GM21717 (cell line): Measurements from ENCODE around the gene MRPS23.

ENCODE experiments used
- ATAC-seq: cut with Tn5 transposase; IDR thresholded peaks from one replicate; pipeline ENCODE4 v1.9.1; 2021; ENCODE audit warnings: mild to moderate bottlenecking, moderate library complexity; ENCODE audit not compliant: unreplicated experiment

Gene MRPS23

DNA sequence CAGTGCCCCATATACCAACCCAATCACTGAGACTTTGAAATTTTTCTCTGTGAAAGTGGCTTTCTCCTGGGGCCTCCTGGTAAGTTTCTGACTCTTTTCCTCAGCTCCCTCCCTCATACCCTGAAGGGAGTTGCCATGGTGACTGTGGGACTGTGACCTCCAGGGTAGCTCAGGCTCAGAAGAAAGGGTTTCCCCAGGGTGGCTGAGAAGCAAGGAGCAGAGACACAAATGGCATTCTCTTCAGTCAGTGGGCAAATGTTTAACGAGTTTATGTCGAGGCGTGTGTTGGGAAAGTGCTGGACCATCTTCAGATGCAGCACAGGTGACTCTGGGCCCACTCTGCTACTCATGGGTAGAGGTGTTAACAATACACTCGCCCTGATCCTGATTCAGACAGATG is 46.8 kb downstream of the MRPS23 start:
- no peak for ATAC-seq

DNA sequence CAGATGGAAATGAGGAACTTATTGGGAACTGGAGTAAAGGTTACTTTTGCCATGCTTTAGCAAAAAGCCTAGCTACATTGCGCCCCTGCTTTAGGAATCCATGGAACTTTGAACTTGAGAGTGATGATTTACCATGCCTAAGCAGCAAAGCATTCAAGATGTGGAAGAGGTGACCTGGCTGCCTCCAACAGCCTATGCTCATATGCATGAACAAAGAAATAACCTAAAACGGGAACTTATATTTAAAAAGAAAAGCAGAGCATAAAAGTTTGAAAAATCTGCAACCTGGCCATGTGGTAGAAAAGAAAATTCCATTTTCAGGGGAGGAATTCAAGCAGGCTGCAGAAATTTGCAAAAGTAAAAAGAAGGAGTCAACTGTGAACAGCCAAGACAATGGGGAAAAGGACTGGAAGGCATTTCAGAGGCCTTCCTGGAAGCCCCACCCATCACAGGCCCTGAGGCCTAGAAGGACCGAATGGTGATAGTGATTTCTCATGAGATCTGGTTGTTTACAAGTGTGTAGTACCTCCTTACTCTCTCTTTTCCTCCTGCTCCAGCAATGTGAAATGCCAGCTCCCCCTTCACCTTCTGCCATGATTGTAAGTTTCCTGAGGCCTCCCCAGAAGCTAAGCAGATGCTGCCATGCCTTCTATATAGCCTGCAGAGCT is 48.7 kb downstream of the MRPS23 start:
- ATAC-seq: no peak

DNA sequence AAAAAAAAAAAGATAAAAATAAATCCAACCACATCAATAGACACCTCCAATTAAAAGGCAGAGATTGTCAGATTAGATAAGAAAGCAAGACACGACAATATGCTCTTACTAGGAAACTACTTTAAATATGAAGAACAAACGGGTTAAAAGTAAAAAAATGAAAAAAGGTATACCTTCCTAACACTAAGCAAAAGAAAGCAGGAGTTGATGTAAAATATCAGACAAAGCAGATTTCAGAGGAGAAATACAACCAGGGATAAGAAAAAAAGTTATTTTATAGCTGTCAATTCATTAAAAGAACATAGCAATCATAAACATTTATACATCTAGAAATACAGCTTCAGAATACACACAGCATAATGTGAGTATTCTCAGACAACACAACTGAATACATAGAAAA is 55.0 kb downstream of the MRPS23 start:
- ATAC-seq: no peak

DNA sequence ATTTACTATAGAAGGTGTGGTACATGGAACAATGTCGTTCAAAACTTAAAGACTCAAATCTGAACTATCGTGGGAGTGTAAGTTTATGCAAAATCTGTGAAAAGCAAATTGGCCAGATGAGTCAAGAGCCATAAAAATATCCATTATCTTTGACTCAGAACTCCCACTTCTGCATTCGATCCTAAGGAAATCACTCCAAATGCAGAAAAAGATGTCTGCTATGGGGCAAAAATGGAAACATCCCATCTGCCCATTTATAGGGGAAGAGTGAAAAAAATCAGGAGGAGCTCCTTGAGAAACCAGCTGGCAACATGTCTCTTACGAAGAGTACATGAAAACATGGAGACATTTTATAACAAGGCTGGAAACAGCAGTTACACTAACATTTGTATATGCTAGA is 61.1 kb downstream of the MRPS23 start:
- ATAC-seq: no peak

DNA sequence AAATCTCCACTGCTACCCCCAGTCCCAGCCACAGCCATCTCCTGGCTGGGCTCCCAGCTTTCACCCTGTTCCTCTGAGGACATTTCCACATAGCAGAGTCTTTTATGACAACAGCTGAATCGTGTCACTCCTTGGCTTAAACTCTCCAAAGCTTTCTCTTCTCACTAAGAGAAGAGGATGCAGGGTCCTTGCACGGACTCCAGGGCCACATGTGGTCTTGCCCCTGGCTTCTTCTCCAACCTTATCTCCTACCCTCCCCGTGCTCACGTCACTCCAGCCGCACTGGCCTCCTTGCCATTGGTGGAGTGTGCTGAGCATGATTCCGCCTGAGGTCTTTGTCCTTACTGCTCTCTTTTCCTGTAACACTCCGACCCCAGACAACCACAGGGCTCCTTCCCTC is 64.8 kb downstream of the MRPS23 start:
- no peak for ATAC-seq
